ENCODE data around the gene ARFGEF2. TPM values are rescaled to one million over a fixed set of nuclear protein-coding genes. Genes with fewer than 3 reads are reported as not detected.

Gene ARFGEF2
- polyA plus RNA-seq, 1 donor from 2014 or later: 19.8 TPM

GRCh38 chr20:48926267-48926666 is 4.8 kb downstream of the ARFGEF2 start:
- H3K9me3 ChIP-seq (ENCODE audit: low read length): no peaks in the 10 kb centered on the region
- no peak overlapping the region for H2AFZ ChIP-seq (ENCODE audit: low read depth, low read length)
- H3K9me2 ChIP-seq (ENCODE audit: insufficient read depth, low read length): no peaks in the 10 kb centered on the region
- H3K9ac ChIP-seq (ENCODE audit: low read length): no peak overlapping the region
- no peaks in the 10 kb centered on the region for H3K27me3 ChIP-seq (ENCODE audit: insufficient read depth, low read depth, low read length)
- no peak overlapping the region for H3K4me3 ChIP-seq (ENCODE audit: low read length)
- no peaks in the 10 kb centered on the region for H3F3A ChIP-seq (ENCODE audit: insufficient read depth, low read length, poor library complexity, severe bottlenecking)
- no peak overlapping the region for H3K27ac ChIP-seq (ENCODE audit: low read length)
- no peak for TF ChIP-seq SMC3 (conservative IDR thresholded peaks at IDR 0.05; ENCODE audit: poor library complexity)
- TF ChIP-seq CTCF (IDR thresholded peaks at IDR 0.05; ENCODE audit: poor library complexity, severe bottlenecking): no peak
- no peak for TF ChIP-seq MXI1 (conservative IDR thresholded peaks at IDR 0.05; ENCODE audit: poor library complexity, severe bottlenecking)
- TF ChIP-seq REST (IDR thresholded peaks at IDR 0.05; ENCODE audit: borderline replicate concordance): no peak
- no peak for TF ChIP-seq EP300 (conservative IDR thresholded peaks at IDR 0.05; ENCODE audit: poor library complexity, severe bottlenecking)
- no peak for TF ChIP-seq TAF1 (IDR thresholded peaks at IDR 0.05; ENCODE audit: low read depth)
- TF ChIP-seq POLR2AphosphoS5 (IDR thresholded peaks at IDR 0.05): no peak
- no peak for TF ChIP-seq EZH2 (IDR thresholded peaks at IDR 0.05; ENCODE audit: borderline replicate concordance, insufficient read depth, low read length, poor library complexity, severe bottlenecking)
- TF ChIP-seq RAD21 (conservative IDR thresholded peaks at IDR 0.05): no peak
- peaks cover 54% of the 10 kb centered on the region for H3K79me2 ChIP-seq (replicated peaks; ENCODE audit: insufficient read depth, low read length)
- H4K20me1 ChIP-seq (ENCODE audit: insufficient read depth): no peaks in the 10 kb centered on the region
- no peaks in the 10 kb centered on the region for H3K36me3 ChIP-seq (ENCODE audit: insufficient read depth, low read length)
- H3K4me2 ChIP-seq (ENCODE audit: low read length): no peak overlapping the region

GRCh38 chr20:48926821-48927220 is 5.3 kb downstream of the ARFGEF2 start:
- no peaks in the 10 kb centered on the region for H3K27me3 ChIP-seq (ENCODE audit: insufficient read depth, low read depth, low read length)
- no peaks in the 10 kb centered on the region for H4K20me1 ChIP-seq (ENCODE audit: insufficient read depth)
- no peaks in the 10 kb centered on the region for H3K9me2 ChIP-seq (ENCODE audit: insufficient read depth, low read length)
- no peaks in the 10 kb centered on the region for H3F3A ChIP-seq (ENCODE audit: insufficient read depth, low read length, poor library complexity, severe bottlenecking)
- TF ChIP-seq CTCF (IDR thresholded peaks at IDR 0.05; ENCODE audit: poor library complexity, severe bottlenecking): no peak
- TF ChIP-seq MXI1 (conservative IDR thresholded peaks at IDR 0.05; ENCODE audit: poor library complexity, severe bottlenecking): no peak
- TF ChIP-seq EZH2 (IDR thresholded peaks at IDR 0.05; ENCODE audit: borderline replicate concordance, insufficient read depth, low read length, poor library complexity, severe bottlenecking): no peak
- no peak for TF ChIP-seq REST (IDR thresholded peaks at IDR 0.05; ENCODE audit: borderline replicate concordance)
- no peak for TF ChIP-seq POLR2AphosphoS5 (IDR thresholded peaks at IDR 0.05)
- no peak overlapping the region for H3K4me2 ChIP-seq (ENCODE audit: low read length)
- H3K4me3 ChIP-seq (ENCODE audit: low read length): no peak overlapping the region
- H3K9ac ChIP-seq (ENCODE audit: low read length): no peak overlapping the region
- no peaks in the 10 kb centered on the region for H3K36me3 ChIP-seq (ENCODE audit: insufficient read depth, low read length)
- no peak overlapping the region for H2AFZ ChIP-seq (ENCODE audit: low read depth, low read length)
- H3K9me3 ChIP-seq (ENCODE audit: low read length): no peaks in the 10 kb centered on the region
- H3K27ac ChIP-seq (ENCODE audit: low read length): no peak overlapping the region
- H3K79me2 ChIP-seq (replicated peaks; ENCODE audit: insufficient read depth, low read length): peaks cover 54% of the 10 kb centered on the region
